GM18507 (cell line): ENCODE data around the gene ADM2.

Source experiments
- DNase-seq: peaks from one replicate; pipeline ENCODE4 v3.0.0; 2011; ENCODE audit warnings: low read depth; ENCODE audit not compliant: insufficient read length; ENCODE audit errors: extremely low spot score
- FAIRE-seq: peaks from 2 replicates; lab custom pipeline; 2011; peaks lifted over from hg19 to GRCh38; lab: Jason Lieb, UNC

Gene ADM2

GRCh38 chr22:50444663-50445062 lies 36.7 kb upstream of the ADM2 start:
- no peak for FAIRE-seq
- no peak for DNase-seq

- no peak for FAIRE-seq
- no peak for DNase-seq
Observed at GRCh38 chr22:50445071-50445879, 36.1 kb upstream of the ADM2 start.

GRCh38 chr22:50445880-50446707 lies 35.2 kb upstream of the ADM2 start:
- FAIRE-seq, result no peak
- no peak for DNase-seq

GRCh38 chr22:50446708-50447575 lies 34.4 kb upstream of the ADM2 start:
- FAIRE-seq (no peak), DNase-seq (no peak)

GRCh38 chr22:50447576-50448551 lies 33.5 kb upstream of the ADM2 start:
- DNase-seq (no peak), FAIRE-seq (no peak)

GRCh38 chr22:50452649-50453048 lies 28.7 kb upstream of the ADM2 start:
- DNase-seq (no peak), FAIRE-seq (no peak)

- FAIRE-seq (no peak), DNase-seq (no peak)
Observed at GRCh38 chr22:50454556-50455075, 26.7 kb upstream of the ADM2 start.

- DNase-seq, result no peak
Observed at GRCh38 chr22:50455201-50455600, 26.1 kb upstream of the ADM2 start.

GRCh38 chr22:50456026-50456425 lies 25.3 kb upstream of the ADM2 start:
- FAIRE-seq, result no peak
- DNase-seq, result no peak

More at GRCh38 chr22:50455201-50455600, 26.1 kb upstream of the ADM2 start:
- no peak for FAIRE-seq

- DNase-seq, result no peak
- no peak for FAIRE-seq
Observed at GRCh38 chr22:50456466-50457234, 24.7 kb upstream of the ADM2 start.

- FAIRE-seq (no peak), DNase-seq (no peak)
Observed at GRCh38 chr22:50459016-50459415, 22.3 kb upstream of the ADM2 start.

- DNase-seq (no peak), FAIRE-seq (no peak)
Observed at GRCh38 chr22:50459496-50460140, 21.7 kb upstream of the ADM2 start.

GRCh38 chr22:50460938-50461337 lies 20.4 kb upstream of the ADM2 start:
- DNase-seq (no peak), FAIRE-seq (no peak)

- DNase-seq, result no peak
- FAIRE-seq, result no peak
Observed at GRCh38 chr22:50461536-50461935, 19.8 kb upstream of the ADM2 start.

- no peak for FAIRE-seq
- DNase-seq, result no peak
Observed at GRCh38 chr22:50461979-50462540, 19.3 kb upstream of the ADM2 start.

GRCh38 chr22:50463188-50463900 lies 18.0 kb upstream of the ADM2 start:
- DNase-seq, result no peak
- FAIRE-seq, result no peak
